Lower leg skin (tissue), 4 donors: ENCODE results near the gene PLD5. TPM values are rescaled to one million over a fixed set of nuclear protein-coding genes. Genes with fewer than 3 reads are reported as not detected.
"Not testable (repeated sequence)": the region's sequence is repeated elsewhere in the genome, so short reads cannot be mapped to it uniquely, and the experiment has no call there.

Experiments
- DNase-seq, 2 donors: peaks; one replicate each; pipeline ENCODE4 v3.0.0-alpha.2; 2019; ENCODE audit warnings: low spot score in 2 of 2
- H3K4me3 ChIP-seq: fragments of 200-600 bp; sonication (generic); 2 replicates; pipeline ENCODE4 v1.5.1; 2017; ENCODE audit warnings: mild to moderate bottlenecking, low read depth; ENCODE audit not compliant: poor library complexity, severe bottlenecking
- CTCF ChIP-seq, 3 donors: fragments of 450-650 bp; IDR thresholded peaks; one replicate each; pipeline ENCODE4 v1.5.1; 2016; ENCODE audit warnings: antibody characterized with exemption in 3 of 3, mild to moderate bottlenecking in 3 of 3, moderate library complexity in 2 of 3
- POLR2A ChIP-seq, 2 donors: fragments of 450-650 bp; IDR thresholded peaks; one replicate each; pipeline ENCODE4 v1.6.1; 2016 to 2017; ENCODE audit warnings: antibody characterized with exemption in 2 of 2, mild to moderate bottlenecking in 1 of 2, moderate library complexity in 1 of 2
- WGBS, 2 donors: methylation state at CpG; one replicate each; pipeline ENCODE4 v1.1.5; 2018; 5-methylcytosine and 5-hydroxymethylcytosine counted together
- intact Hi-C: fragments of 100-400 bp; cut with DNase I; formaldehyde crosslinking; loops from one replicate; pipeline ENCODE4 v1.15.0; 2023; ENCODE audit warnings: low total_unique reads
- total RNA-seq, 4 donors: library from RNA; depleted of rRNA; stranded (reverse); fragments of >200 nt; gene quantifications; one replicate each; pipeline ENCODE4 v1.1.0, GENCODE V29; 2016

PLD5 gene
- total RNA-seq, 4 donors from 2014 or later = 0.17 to 0.32 (median 0.25) TPM; not detected in 1

GRCh38 chr1:242059976-242060375 lies 464.5 kb downstream of the PLD5 start:
- no peak overlapping the region for H3K4me3 ChIP-seq
- intact Hi-C loops = no loop called here
- no peak for TF ChIP-seq CTCF (IDR thresholded peaks at IDR 0.05)
- TF ChIP-seq POLR2A (IDR thresholded peaks at IDR 0.05) = no peak
- DNase-seq = no peak
- WGBS, 2 donors = 82 to 85% methylated on average over 11 of the region's 11 CpGs

DNA sequence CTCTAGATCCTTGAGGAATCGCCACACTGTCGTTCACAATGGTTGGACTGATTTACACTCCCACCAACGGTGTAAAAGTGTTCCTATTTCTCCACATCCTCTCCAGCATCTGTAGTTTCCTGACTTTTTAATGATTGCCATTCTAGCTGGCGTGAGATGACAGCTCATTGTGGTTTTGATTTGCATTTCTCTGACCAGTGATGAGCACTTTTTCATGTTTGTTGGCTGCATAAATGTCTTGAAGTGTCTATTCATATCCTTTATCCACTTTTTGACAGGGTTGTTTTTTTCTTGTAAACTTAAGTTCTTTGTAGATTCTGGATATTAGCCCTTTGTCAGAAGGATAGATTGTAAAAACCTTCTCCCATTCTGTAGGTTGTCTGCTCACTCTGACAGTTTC lies 465.9 kb downstream of the PLD5 start:
- WGBS, 2 donors = 69 to 72% methylated on average over 4 of the region's 4 CpGs
- H3K4me3 ChIP-seq, DNase-seq, intact Hi-C loops: not testable (repeated sequence)

GRCh38 chr1:242058181-242058580 lies 466.3 kb downstream of the PLD5 start:
- H3K4me3 ChIP-seq, intact Hi-C loops, DNase-seq: not testable (repeated sequence)
- WGBS, 2 donors = 82 to 91% methylated on average over 3 of the region's 3 CpGs

DNA sequence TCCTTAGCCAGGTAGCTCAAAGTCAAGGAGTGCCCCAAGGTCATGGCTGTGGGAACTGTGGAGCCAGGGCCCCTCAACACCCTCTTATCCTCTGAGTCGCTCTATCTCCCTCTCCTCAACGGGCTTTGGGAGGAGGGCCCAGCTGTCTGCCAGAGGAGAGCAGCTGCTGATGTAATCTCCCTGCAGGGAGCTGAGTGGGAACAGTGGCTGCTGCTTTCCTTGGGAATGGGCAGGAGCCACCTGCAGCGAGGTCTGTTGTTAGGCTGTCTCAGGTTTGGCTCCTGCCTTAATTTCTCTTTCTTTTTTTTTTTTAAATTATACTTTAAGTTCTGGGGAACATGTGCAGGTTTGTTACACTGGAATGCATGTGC lies 466.8 kb downstream of the PLD5 start:
- 65 to 69% methylated on average over 3 of the region's 3 CpGs for WGBS, 2 donors
- H3K4me3 ChIP-seq = no peak overlapping the region
- TF ChIP-seq CTCF (IDR thresholded peaks at IDR 0.05) (no peak), POLR2A (IDR thresholded peaks at IDR 0.05) (no peak)
- no peak for DNase-seq
- intact Hi-C loops = no loop called here

- 87 to 95% methylated on average over 45 to 46 of the region's 49 CpGs for WGBS, 2 donors
- H3K4me3 ChIP-seq = no peak overlapping the region
- no peak for TF ChIP-seq CTCF (IDR thresholded peaks at IDR 0.05)
- no peak for TF ChIP-seq POLR2A (IDR thresholded peaks at IDR 0.05)
- intact Hi-C loops = no loop called here
- DNase-seq = no peak
Observed at GRCh38 chr1:242056988-242057744, 467.3 kb downstream of the PLD5 start.

- H3K4me3 ChIP-seq = no peak overlapping the region
- WGBS, 2 donors = 41% methylated on average over 7 of the region's 7 CpGs
- intact Hi-C loops = no loop called here
- DNase-seq = no peak
- no peak for TF ChIP-seq POLR2A (IDR thresholded peaks at IDR 0.05)
- TF ChIP-seq CTCF (IDR thresholded peaks at IDR 0.05) = no peak
Observed at GRCh38 chr1:242055749-242056320, 468.7 kb downstream of the PLD5 start.

DNA sequence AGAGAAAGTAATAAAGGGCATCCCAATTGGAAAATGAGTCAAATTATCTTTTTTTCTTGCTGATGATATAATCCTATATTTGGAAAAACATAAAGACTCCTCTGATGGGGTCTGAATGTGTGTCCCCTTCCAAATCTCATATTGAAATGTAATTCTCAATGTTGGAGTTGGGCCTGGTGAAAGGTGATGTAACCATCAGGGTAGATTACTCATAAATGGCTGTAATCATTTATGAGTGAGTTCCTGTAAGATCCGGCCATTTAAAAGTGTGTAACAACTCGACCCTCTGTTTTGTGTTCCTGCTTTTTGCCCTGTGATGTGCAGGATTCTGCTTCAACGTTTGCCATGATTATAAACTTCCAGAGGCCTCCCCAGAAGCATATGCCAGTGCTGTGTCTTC lies 481.3 kb downstream of the PLD5 start:
- DNase-seq = no peak
- 45 to 52% methylated on average over 3 of the region's 3 CpGs for WGBS, 2 donors
- intact Hi-C loops = no loop called here
- no peak overlapping the region for H3K4me3 ChIP-seq
- TF ChIP-seq CTCF (IDR thresholded peaks at IDR 0.05) = no peak
- TF ChIP-seq POLR2A (IDR thresholded peaks at IDR 0.05) = no peak
